ENCODE data around the gene GLB1L3.

GLB1L3 gene

DNA sequence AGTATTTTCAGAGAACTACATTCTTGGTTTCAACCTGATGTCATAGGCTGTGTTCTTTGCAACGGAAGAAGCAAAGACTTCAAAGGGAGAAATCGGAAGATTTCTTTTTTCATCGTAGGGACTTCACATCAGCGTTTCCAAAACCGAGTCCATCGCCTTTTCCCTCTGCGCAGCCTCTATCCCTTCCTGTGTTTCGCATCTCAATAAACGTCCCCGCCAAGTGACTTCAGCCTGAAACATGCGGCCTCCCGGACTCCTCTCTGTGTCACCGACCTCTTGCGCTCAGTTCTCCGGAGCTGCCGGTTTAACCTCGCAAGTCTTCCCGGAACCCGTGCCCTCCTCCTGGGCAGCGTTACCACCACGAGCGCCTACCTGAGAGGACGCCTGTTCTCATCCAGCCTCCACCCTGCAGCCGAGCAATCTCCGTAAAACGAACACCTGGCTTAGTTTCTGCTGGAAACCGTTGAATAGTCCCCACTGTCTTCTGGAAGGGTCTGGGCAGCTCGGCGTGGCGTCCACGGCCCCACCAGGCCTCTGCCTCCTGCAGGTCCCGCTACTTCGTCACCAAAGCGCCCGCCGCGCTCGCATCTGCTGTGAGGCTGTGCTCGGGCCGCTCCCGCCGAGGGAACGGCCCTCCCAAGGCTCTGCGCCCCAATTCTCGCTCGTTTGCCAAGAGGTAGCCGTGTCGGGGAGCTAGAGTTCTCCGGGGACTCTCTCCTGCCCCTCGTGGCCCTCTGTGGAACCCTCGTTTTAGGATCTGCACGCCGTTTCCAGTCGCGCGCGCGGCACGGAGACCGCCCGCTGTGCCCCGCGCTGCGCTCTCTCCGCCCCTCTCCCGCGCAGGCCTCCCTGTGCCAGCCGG is at the start of gene GLB1L3 (continued):
- TF ChIP-seq, protein P1, sequence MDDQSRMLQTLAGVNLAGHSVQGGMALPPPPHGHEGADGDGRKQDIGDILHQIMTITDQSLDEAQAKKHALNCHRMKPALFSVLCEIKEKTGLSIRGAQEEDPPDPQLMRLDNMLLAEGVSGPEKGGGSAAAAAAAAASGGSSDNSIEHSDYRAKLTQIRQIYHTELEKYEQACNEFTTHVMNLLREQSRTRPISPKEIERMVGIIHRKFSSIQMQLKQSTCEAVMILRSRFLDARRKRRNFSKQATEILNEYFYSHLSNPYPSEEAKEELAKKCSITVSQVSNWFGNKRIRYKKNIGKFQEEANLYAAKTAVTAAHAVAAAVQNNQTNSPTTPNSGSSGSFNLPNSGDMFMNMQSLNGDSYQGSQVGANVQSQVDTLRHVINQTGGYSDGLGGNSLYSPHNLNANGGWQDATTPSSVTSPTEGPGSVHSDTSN (CRISPR knock-in tag; IDR thresholded peaks at IDR 0.05): peak; percentile 36; the same call in 1 of the 2 replicates
- peak; percentile 91 for TF ChIP-seq CTCF (tag by site-specific recombination; IDR thresholded peaks at IDR 0.05)
- no peak for TF ChIP-seq ZNF184 (tag by site-specific recombination; IDR thresholded peaks at IDR 0.05)
- no peak for TF ChIP-seq ZNF529 (tag by site-specific recombination; IDR thresholded peaks at IDR 0.05; ENCODE audit: insufficient replicate concordance)
- peak; percentile 61 for TF ChIP-seq GLIS1 (tag by site-specific recombination; IDR thresholded peaks at IDR 0.05)
- TF ChIP-seq TRIM28 (IDR thresholded peaks at IDR 0.05; ENCODE audit: borderline replicate concordance, low read length): no peak
- no peak for TF ChIP-seq BCL11A (tag by site-specific recombination; IDR thresholded peaks at IDR 0.05; ENCODE audit: low read depth)
- TF ChIP-seq ZNF148 (tag by site-specific recombination; IDR thresholded peaks at IDR 0.05; ENCODE audit: borderline replicate concordance): no peak
- peak; percentile 25 for TF ChIP-seq PATZ1 (tag by site-specific recombination; IDR thresholded peaks at IDR 0.05)
- no peak for TF ChIP-seq ZNF704 (tag by site-specific recombination; IDR thresholded peaks at IDR 0.05)
- no peak for TF ChIP-seq ZSCAN18 (tag by site-specific recombination; IDR thresholded peaks at IDR 0.05)
- TF ChIP-seq ZNF791 (tag by site-specific recombination; IDR thresholded peaks at IDR 0.05): no peak
- no peak for TF ChIP-seq ZNF266 (tag by site-specific recombination; IDR thresholded peaks at IDR 0.05; ENCODE audit: low read depth)
- TF ChIP-seq BCL11B (tag by site-specific recombination; IDR thresholded peaks at IDR 0.05; ENCODE audit: low read depth): no peak
- TF ChIP-seq ELK4 (IDR thresholded peaks at IDR 0.05; ENCODE audit: borderline replicate concordance, low read depth, low read length): no peak
- TF ChIP-seq HIC1 (tag by site-specific recombination; IDR thresholded peaks at IDR 0.05): no peak
- no peak for TF ChIP-seq ZNF202 (tag by site-specific recombination; IDR thresholded peaks at IDR 0.05; ENCODE audit: borderline replicate concordance)
- TF ChIP-seq ZSCAN23 (tag by site-specific recombination; IDR thresholded peaks at IDR 0.05): peak; percentile 42; the same call in 1 of the 2 replicates
- no peak for TF ChIP-seq IKZF3 (tag by site-specific recombination; IDR thresholded peaks at IDR 0.05)
- TF ChIP-seq ZNF530 (tag by site-specific recombination; IDR thresholded peaks at IDR 0.05; ENCODE audit: low read depth): no peak
- TF ChIP-seq ZNF768 (tag by site-specific recombination; IDR thresholded peaks at IDR 0.05): no peak
- TF ChIP-seq ZNF2 (tag by site-specific recombination; IDR thresholded peaks at IDR 0.05): peak; percentile 89; the same call in 1 of the 2 replicates
- TF ChIP-seq EGR2 (tag by site-specific recombination; IDR thresholded peaks at IDR 0.05; ENCODE audit: low read depth): no peak
